MM.1S (cell line): ENCODE results near the gene NSMF.

Experiments
- DNase-seq: peaks from one replicate; pipeline ENCODE4 v3.0.0-alpha.2; 2015
- H2AFZ ChIP-seq: fragments of 300-600 bp; sonication (generic); 2 replicates; pipeline ENCODE4 v1.6.0; 2016; ENCODE audit warnings: antibody characterized with exemption, low read length
- H3F3A ChIP-seq: fragments of 300-600 bp; sonication (generic); 2 replicates; pipeline ENCODE4 v1.6.1; 2016; ENCODE audit warnings: mild to moderate bottlenecking, antibody characterized with exemption, low read length, moderate library complexity, mixed read lengths; ENCODE audit not compliant: insufficient read depth
- H3K27ac ChIP-seq: fragments of 300-600 bp; sonication (generic); 2 replicates; pipeline ENCODE4 v1.5.1; 2016; ENCODE audit warnings: mild to moderate bottlenecking, low read length
- H3K27me3 ChIP-seq: fragments of 300-600 bp; sonication (generic); replicated peaks from 2 replicates; pipeline ENCODE4 v1.6.0; 2016; ENCODE audit warnings: low read length; ENCODE audit not compliant: insufficient read depth
- H3K36me3 ChIP-seq: fragments of 300-600 bp; sonication (generic); replicated peaks from 2 replicates; pipeline ENCODE4 v1.6.1; 2016; ENCODE audit warnings: mild to moderate bottlenecking, low read length, mixed read lengths; ENCODE audit not compliant: insufficient read depth
- H3K4me1 ChIP-seq: fragments of 300-600 bp; sonication (generic); 2 replicates; pipeline ENCODE4 v1.6.1; 2016; ENCODE audit warnings: low read length, mixed read lengths
- H3K4me2 ChIP-seq: fragments of 300-600 bp; sonication (generic); 2 replicates; pipeline ENCODE4 v1.6.0; 2016; ENCODE audit warnings: low read depth, low read length
- H3K4me3 ChIP-seq: fragments of 300-600 bp; sonication (generic); 2 replicates; pipeline ENCODE4 v1.5.1; 2016; ENCODE audit warnings: low read length, mixed read lengths
- H3K79me2 ChIP-seq: fragments of 300-600 bp; sonication (generic); 2 replicates; pipeline ENCODE4 v1.6.1; 2016; ENCODE audit warnings: mixed run types, low read length, mixed read lengths
- H3K9ac ChIP-seq: fragments of 300-600 bp; sonication (generic); 2 replicates; pipeline ENCODE4 v1.6.1; 2016; ENCODE audit warnings: low read length, mixed read lengths
- H3K9me2 ChIP-seq: fragments of 300-600 bp; sonication (generic); replicated peaks from 2 replicates; pipeline ENCODE4 v1.6.1; 2016; ENCODE audit warnings: mild to moderate bottlenecking, low read length, mixed read lengths; ENCODE audit not compliant: insufficient read depth
- H3K9me3 ChIP-seq: fragments of 300-600 bp; sonication (generic); replicated peaks from 2 replicates; pipeline ENCODE4 v1.6.1; 2016; ENCODE audit warnings: mild to moderate bottlenecking, low read length, mixed read lengths; ENCODE audit not compliant: insufficient read depth
- H4K20me1 ChIP-seq: fragments of 300-600 bp; sonication (generic); 2 replicates; pipeline ENCODE4 v1.6.1; 2016; ENCODE audit warnings: mild to moderate bottlenecking, low read length, moderate library complexity, mixed read lengths; ENCODE audit not compliant: insufficient read depth
- EZH2 ChIP-seq: fragments of 300-600 bp; sonication (generic); optimal IDR thresholded peaks from 2 replicates; pipeline ENCODE3; 2017; ENCODE audit warnings: low read depth, mild to moderate bottlenecking, antibody characterized with exemption, low read length, mixed read lengths
- EZH2phosphoT487 ChIP-seq: fragments of 300-600 bp; sonication (generic); IDR thresholded peaks from 2 replicates; pipeline ENCODE4 v1.6.1; 2018; ENCODE audit warnings: antibody characterized with exemption, low read length
- TF ChIP-seq, protein P1 (sequence below): fragments of 300-600 bp; sonication (generic); IDR thresholded peaks from 2 replicates; pipeline ENCODE4 v1.5.1; 2016; ENCODE audit warnings: antibody characterized with exemption, low read length, mixed read lengths

NSMF gene

GRCh38 chr9:137480686-137481683 is 21.9 kb upstream of the NSMF start:
- TF ChIP-seq, protein P1, sequence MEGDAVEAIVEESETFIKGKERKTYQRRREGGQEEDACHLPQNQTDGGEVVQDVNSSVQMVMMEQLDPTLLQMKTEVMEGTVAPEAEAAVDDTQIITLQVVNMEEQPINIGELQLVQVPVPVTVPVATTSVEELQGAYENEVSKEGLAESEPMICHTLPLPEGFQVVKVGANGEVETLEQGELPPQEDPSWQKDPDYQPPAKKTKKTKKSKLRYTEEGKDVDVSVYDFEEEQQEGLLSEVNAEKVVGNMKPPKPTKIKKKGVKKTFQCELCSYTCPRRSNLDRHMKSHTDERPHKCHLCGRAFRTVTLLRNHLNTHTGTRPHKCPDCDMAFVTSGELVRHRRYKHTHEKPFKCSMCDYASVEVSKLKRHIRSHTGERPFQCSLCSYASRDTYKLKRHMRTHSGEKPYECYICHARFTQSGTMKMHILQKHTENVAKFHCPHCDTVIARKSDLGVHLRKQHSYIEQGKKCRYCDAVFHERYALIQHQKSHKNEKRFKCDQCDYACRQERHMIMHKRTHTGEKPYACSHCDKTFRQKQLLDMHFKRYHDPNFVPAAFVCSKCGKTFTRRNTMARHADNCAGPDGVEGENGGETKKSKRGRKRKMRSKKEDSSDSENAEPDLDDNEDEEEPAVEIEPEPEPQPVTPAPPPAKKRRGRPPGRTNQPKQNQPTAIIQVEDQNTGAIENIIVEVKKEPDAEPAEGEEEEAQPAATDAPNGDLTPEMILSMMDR: no peak
- TF ChIP-seq EZH2phosphoT487 (no peak), EZH2 (no peak)
- H3K79me2 ChIP-seq: no peaks in the 10 kb centered on the region
- no peaks in the 10 kb centered on the region for H3K9me3 ChIP-seq
- no peaks in the 10 kb centered on the region for H4K20me1 ChIP-seq
- H3K36me3 ChIP-seq: no peaks in the 10 kb centered on the region
- peaks cover 11% of the 10 kb centered on the region for H3K4me1 ChIP-seq
- H3K9me2 ChIP-seq: no peaks in the 10 kb centered on the region
- peaks cover 9% of the 10 kb centered on the region for H3F3A ChIP-seq
- no peak overlapping the region for H3K4me2 ChIP-seq
- H3K27ac ChIP-seq: no peak overlapping the region
- H2AFZ ChIP-seq: no peak overlapping the region
- H3K4me3 ChIP-seq: no peak overlapping the region
- no peak overlapping the region for H3K9ac ChIP-seq
- DNase-seq: no peak
- H3K27me3 ChIP-seq: peaks cover 4% of the 10 kb centered on the region; the same call in 1 of the 2 replicates

- Histone ChIP-seq H3K9me2 (no peaks in the 10 kb centered on the region), H3K27me3 (peaks cover 9% of the 10 kb centered on the region; the same call in 1 of the 2 replicates), H2AFZ (no peak overlapping the region), H3F3A (peaks cover 9% of the 10 kb centered on the region), H3K9me3 (no peaks in the 10 kb centered on the region), H3K4me3 (no peak overlapping the region), H3K9ac (no peak overlapping the region), H4K20me1 (no peaks in the 10 kb centered on the region), H3K79me2 (no peaks in the 10 kb centered on the region), H3K27ac (no peak overlapping the region), H3K36me3 (no peaks in the 10 kb centered on the region), H3K4me1 (peaks cover 11% of the 10 kb centered on the region), H3K4me2 (no peak overlapping the region)
- TF ChIP-seq EZH2phosphoT487 (no peak), EZH2 (no peak)
- TF ChIP-seq, protein P1: no peak
- no peak for DNase-seq
These were observed 21.0 kb upstream of the NSMF start for GRCh38 chr9:137479892-137480685.

DNA sequence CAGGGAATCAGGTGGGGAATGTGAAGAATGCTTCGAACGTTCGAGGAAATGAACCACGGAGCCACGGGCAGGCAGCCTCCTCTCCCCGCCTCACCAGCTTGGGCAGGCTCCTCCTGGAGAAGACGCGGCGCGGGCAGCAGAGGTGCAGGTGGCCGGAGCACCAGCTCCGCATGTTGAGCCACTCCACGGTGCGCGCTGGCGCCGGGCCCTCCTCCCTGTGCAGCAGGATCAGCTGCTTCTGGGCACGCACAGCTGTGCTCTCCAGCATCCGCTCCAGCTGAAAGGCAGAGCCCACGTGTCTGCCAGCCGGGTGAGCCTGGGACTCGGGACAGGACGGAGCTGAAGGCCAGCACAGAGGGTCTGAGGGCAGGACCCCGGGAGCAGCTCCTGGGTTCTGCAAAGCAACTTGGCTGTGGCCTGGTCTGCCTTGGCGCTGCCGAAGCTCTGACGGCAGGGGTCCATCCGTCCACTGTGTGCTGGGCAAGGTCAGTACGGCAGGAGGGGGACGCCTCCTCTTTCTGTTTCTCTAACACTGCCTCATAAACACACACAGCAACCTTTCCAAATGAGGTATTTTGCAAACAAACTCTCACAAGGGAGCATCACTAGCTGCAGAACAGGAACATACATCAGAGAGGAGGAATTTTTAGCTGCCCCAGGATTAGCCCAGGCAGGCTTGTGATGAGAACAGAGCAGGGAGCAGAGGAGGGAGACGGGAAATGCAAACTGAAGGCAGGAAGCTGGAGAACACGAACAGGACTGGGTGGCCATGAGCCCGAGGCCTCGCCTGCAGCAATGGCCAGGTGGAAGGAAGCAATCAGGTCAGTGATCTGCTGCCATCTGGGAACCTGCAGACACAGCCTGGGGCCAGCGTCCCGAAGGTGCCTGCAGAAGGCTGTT is 20.1 kb upstream of the NSMF start:
- Histone ChIP-seq H4K20me1 (no peaks in the 10 kb centered on the region), H3K9me3 (no peaks in the 10 kb centered on the region), H3K79me2 (no peaks in the 10 kb centered on the region), H3K4me3 (no peak overlapping the region), H3F3A (peaks cover 9% of the 10 kb centered on the region), H2AFZ (no peak overlapping the region), H3K9ac (no peak overlapping the region), H3K27me3 (peaks cover 12% of the 10 kb centered on the region), H3K4me2 (no peak overlapping the region), H3K9me2 (no peaks in the 10 kb centered on the region), H3K36me3 (no peaks in the 10 kb centered on the region), H3K4me1 (peaks cover 11% of the 10 kb centered on the region), H3K27ac (no peak overlapping the region)
- TF ChIP-seq, protein P1: no peak
- TF ChIP-seq EZH2phosphoT487 (no peak), EZH2 (no peak)
- DNase-seq: no peak
